Karpas-422 (cell line): ENCODE measurements around the gene SCRN3. TPM values are rescaled to one million over a fixed set of nuclear protein-coding genes. Genes with fewer than 3 reads are reported as not detected.
A peak's percentile ranks its signal among the peaks of the same experiment; 100 is the strongest.
"Not testable (repeated sequence)": the region's sequence is repeated elsewhere in the genome, so short reads cannot be mapped to it uniquely, and the experiment has no call there.

Experiments
- DNase-seq: peaks from one replicate; pipeline ENCODE4 v3.0.0-alpha.2; 2015
- H2AFZ ChIP-seq: fragments of 200-600 bp; sonication (generic); 2 replicates; pipeline ENCODE4 v1.6.1; 2014; ENCODE audit warnings: antibody characterized with exemption, low read length, mixed read lengths
- H3K27ac ChIP-seq: fragments of 200-600 bp; sonication (generic); 2 replicates; pipeline ENCODE4 v1.5.1; 2014; ENCODE audit warnings: mild to moderate bottlenecking, low read length, moderate library complexity
- H3K27me3 ChIP-seq: fragments of 200-600 bp; sonication (generic); 2 replicates; pipeline ENCODE4 v1.6.1; 2014; ENCODE audit warnings: low read length, mixed read lengths
- H3K36me3 ChIP-seq: fragments of 200-600 bp; sonication (generic); 2 replicates; pipeline ENCODE4 v1.6.1; 2014; ENCODE audit warnings: low read length, mixed read lengths; ENCODE audit not compliant: insufficient read depth
- H3K4me1 ChIP-seq: fragments of 200-600 bp; sonication (generic); 2 replicates; pipeline ENCODE4 v1.6.1; 2014; ENCODE audit warnings: mild to moderate bottlenecking, low read length, mixed read lengths
- H3K4me2 ChIP-seq: fragments of 200-600 bp; sonication (generic); 2 replicates; pipeline ENCODE4 v1.6.1; 2014; ENCODE audit warnings: low read length, low read depth, mild to moderate bottlenecking; ENCODE audit not compliant: poor library complexity, severe bottlenecking
- H3K4me3 ChIP-seq: fragments of 200-600 bp; sonication (generic); 2 replicates; pipeline ENCODE4 v1.5.1; 2014; ENCODE audit warnings: mild to moderate bottlenecking, antibody characterized with exemption, low read length, mixed read lengths
- H3K79me2 ChIP-seq: fragments of 200-600 bp; sonication (generic); 2 replicates; pipeline ENCODE4 v1.6.1; 2014; ENCODE audit warnings: mild to moderate bottlenecking, low read length, mixed read lengths
- H3K9ac ChIP-seq: fragments of 200-600 bp; sonication (generic); 2 replicates; pipeline ENCODE4 v1.6.0; 2014; ENCODE audit warnings: low read length
- H3K9me2 ChIP-seq: fragments of 200-600 bp; sonication (generic), shearing (Covaris generic); replicated peaks from 2 replicates; pipeline ENCODE4 v1.6.0; 2014; ENCODE audit warnings: mild to moderate bottlenecking, low read length, moderate library complexity; ENCODE audit not compliant: insufficient read depth
- H3K9me3 ChIP-seq: fragments of 300-700, 200-600 bp; sonication (generic); 2 replicates; pipeline ENCODE4 v1.6.1; 2014; ENCODE audit warnings: low read length, mixed read lengths
- H4K20me1 ChIP-seq: fragments of 200-600 bp; sonication (generic); 2 replicates; pipeline ENCODE4 v1.6.1; 2014; ENCODE audit warnings: mild to moderate bottlenecking, antibody characterized with exemption, low read length, low read depth; ENCODE audit not compliant: insufficient read depth
- total RNA-seq: library from RNA; depleted of rRNA; stranded (reverse); fragments of >200 nt; shearing (Covaris generic); gene quantifications from 2 replicates; pipeline ENCODE4 v1.2.3, GENCODE V29; 2014; ENCODE audit warnings: low replicate concordance

Gene SCRN3
- total RNA-seq, 1 experiment from 2014 or later, result 47.4 TPM

DNA sequence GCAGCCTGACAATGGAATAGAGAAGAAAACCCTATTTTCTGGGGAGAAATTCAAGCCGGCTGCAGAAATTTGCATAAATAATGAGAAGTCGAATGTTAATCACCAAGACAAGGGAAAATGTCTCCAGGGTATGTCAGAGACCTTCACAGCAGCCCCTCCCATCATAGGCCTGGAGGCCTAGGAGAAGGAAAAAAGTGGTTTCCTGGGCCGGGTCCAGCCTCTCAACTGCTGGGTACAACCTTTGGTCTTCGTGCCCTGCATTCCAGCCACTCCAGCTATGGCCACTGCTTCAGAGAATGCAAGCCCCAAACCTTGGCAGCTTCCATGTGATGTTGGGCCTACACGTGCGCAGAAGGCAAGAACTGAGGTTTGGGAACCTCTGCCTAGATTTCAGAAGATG lies 6.0 kb upstream of the SCRN3 start:
- Histone ChIP-seq H2AFZ (no peak overlapping the region), H3K9ac (no peak overlapping the region), H3K79me2 (peaks cover 84% of the 10 kb centered on the region), H3K9me3 (no peaks in the 10 kb centered on the region), H3K4me3 (no peak overlapping the region), H3K36me3 (peaks cover 43% of the 10 kb centered on the region), H3K27me3 (no peaks in the 10 kb centered on the region), H3K4me1 (peaks cover 19% of the 10 kb centered on the region), H3K4me2 (no peak overlapping the region), H3K27ac (no peak overlapping the region), H3K9me2 (no peaks in the 10 kb centered on the region), H4K20me1 (no peaks in the 10 kb centered on the region)
- no peak for DNase-seq

DNA sequence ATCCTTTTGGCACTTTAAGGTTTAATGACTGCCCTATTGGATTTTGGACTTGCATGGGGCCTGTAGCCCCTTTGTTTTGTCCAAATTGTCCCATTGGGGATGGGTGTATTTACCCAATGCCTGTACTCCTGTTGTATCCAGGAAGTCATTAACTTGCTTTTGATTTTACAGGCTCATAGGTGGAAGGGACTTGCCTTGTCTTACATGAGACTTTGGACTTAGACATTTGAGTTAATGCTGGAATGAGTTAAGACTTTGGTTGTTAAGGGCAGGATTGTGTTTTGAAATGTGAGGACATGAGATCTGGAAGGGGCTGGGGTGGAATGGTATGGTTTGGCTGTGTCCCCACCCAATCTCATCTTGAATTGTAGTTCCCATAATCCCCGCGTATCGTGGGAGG lies 5.2 kb upstream of the SCRN3 start:
- H3K9me2 ChIP-seq, H2AFZ ChIP-seq, H3K9me3 ChIP-seq, DNase-seq, H4K20me1 ChIP-seq, H3K9ac ChIP-seq, H3K27me3 ChIP-seq, H3K4me3 ChIP-seq, H3K4me2 ChIP-seq, H3K27ac ChIP-seq: not testable (repeated sequence)
- peaks cover 84% of the 10 kb centered on the region for H3K79me2 ChIP-seq
- peaks cover 21% of the 10 kb centered on the region for H3K4me1 ChIP-seq
- H3K36me3 ChIP-seq, result peaks cover 41% of the 10 kb centered on the region

DNA sequence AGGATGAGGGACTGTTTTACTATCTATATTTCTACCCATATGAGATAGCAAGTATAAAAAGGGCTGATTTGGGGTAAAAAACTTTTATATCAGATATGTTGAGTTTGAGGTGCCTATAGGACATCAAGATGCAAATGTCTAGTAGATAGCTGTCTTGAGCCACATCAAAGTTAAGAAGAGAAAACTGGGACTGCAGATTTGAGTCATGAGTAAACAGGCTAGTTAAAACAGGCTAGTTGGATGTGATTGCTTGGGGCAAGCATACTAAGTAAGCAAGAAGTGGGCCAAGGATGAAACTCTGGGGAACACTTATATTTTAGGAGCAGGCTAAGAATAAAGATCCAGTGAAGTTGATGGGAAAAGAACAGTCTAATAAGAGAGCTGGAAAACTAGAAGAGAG lies 2.8 kb upstream of the SCRN3 start:
- H3K79me2 ChIP-seq, result peaks cover 91% of the 10 kb centered on the region
- no peak overlapping the region for H3K27ac ChIP-seq
- H3K9me3 ChIP-seq, result no peaks in the 10 kb centered on the region
- H4K20me1 ChIP-seq, result no peaks in the 10 kb centered on the region
- H3K4me3 ChIP-seq, result no peak overlapping the region
- H3K36me3 ChIP-seq, result peaks cover 28% of the 10 kb centered on the region; the same call in 1 of the 2 replicates
- H2AFZ ChIP-seq, result no peak overlapping the region
- H3K4me1 ChIP-seq, result peaks cover 37% of the 10 kb centered on the region
- H3K9me2 ChIP-seq, result no peaks in the 10 kb centered on the region
- DNase-seq, result no peak
- H3K4me2 ChIP-seq, result peak overlapping the region; percentile 81
- no peaks in the 10 kb centered on the region for H3K27me3 ChIP-seq
- H3K9ac ChIP-seq, result no peak overlapping the region

DNA sequence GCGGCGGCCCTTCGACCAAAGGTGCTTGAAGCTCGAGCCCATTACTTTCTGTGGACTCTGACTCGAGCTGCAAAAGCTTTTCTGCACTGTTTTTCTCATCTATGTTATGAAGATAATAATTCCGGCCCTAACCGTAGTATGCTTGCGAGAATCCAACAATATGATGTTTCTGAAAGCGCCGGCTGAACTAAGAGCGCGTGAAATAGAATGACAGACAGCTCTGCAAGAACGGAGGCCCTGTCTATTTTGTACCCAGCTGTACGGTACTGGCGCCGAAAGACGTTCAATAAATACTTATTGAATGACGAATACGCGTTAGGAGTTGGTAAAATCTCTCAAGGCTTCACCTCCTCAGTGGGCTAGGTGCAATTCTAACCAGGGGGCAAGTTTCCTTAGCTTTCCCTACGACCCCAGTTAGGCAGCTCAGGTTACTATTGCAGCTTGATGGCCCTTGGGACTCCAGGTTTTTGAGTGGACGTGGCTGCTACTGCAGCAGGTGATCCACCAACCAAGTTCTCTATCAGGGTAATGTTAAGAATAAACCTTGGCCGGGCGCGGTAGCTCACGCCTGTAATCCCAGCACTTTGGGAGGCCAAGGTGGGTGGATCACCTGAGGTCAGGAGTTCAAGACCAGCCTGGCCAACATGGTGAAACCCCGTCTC lies 570 bp downstream of the SCRN3 start:
- H3K27ac ChIP-seq, result peak overlapping the region; percentile 48
- H4K20me1 ChIP-seq, result no peaks in the 10 kb centered on the region
- H3K9me2 ChIP-seq, result no peaks in the 10 kb centered on the region
- H3K9ac ChIP-seq, result peak overlapping the region; percentile 75
- H3K4me3 ChIP-seq, result peak overlapping the region; percentile 84
- peak; percentile 49 for DNase-seq
- H3K27me3 ChIP-seq, result no peaks in the 10 kb centered on the region
- peaks cover 16% of the 10 kb centered on the region; the same call in 1 of the 2 replicates for H3K36me3 ChIP-seq
- H2AFZ ChIP-seq, result peak overlapping the region; percentile 25; the same call in 1 of the 2 replicates
- peak overlapping the region; percentile 81 for H3K4me2 ChIP-seq
- peaks cover 42% of the 10 kb centered on the region for H3K4me1 ChIP-seq
- no peaks in the 10 kb centered on the region for H3K9me3 ChIP-seq
- H3K79me2 ChIP-seq, result peaks cover 64% of the 10 kb centered on the region

DNA sequence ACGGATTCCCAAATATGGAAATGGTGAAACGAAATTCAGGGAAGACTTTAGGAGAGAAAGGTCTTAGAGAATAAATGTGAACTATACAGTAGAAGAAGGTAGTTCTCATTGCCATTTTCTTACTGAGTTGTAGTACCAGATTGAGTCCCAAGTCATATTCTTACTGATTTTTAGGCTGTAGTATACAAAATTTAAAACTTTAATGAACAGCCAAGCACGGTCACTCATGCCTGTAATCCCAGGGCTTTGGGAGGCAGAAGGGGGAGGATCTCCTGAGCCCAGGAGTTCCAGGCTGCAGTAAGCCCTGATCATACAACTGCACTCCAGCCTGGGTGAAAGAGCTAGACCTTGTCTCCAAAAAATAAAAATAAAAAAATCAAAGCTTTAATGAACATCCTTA lies 2.2 kb downstream of the SCRN3 start:
- no peak for DNase-seq
- no peak overlapping the region for H3K9ac ChIP-seq
- H3K36me3 ChIP-seq, result peaks cover 11% of the 10 kb centered on the region; the same call in 1 of the 2 replicates
- H3K4me2 ChIP-seq, result peak overlapping the region; percentile 81
- no peak overlapping the region for H3K27ac ChIP-seq
- no peak overlapping the region for H2AFZ ChIP-seq
- H3K4me1 ChIP-seq, result peaks cover 41% of the 10 kb centered on the region
- H3K79me2 ChIP-seq, result peaks cover 47% of the 10 kb centered on the region
- H3K4me3 ChIP-seq, result no peak overlapping the region
- no peaks in the 10 kb centered on the region for H4K20me1 ChIP-seq
- no peaks in the 10 kb centered on the region for H3K9me3 ChIP-seq
- no peaks in the 10 kb centered on the region for H3K9me2 ChIP-seq
- H3K27me3 ChIP-seq, result no peaks in the 10 kb centered on the region

DNA sequence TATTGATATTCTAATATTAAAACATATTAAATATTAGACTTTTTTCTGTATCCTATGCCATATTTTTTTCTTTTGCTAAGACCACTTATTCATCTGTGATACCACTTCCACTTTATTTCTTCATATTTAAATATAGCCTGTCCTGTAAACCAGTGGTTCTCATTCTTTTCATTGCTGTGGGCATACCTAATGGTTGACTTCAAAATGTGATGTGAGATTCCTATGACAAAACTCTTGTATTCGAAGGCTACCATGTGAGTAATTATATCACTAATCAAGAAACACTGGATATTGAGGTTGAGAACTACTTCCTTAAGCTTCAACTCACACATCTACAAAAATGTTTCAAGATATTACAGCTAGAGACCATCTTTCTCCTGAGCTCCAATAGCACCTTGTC lies 3.6 kb downstream of the SCRN3 start:
- Histone ChIP-seq H3K9me3 (no peaks in the 10 kb centered on the region), H3K27ac (0 out of 2 replicates have a peak overlapping the region, but pooled peaks have one; percentile 10), H2AFZ (0 out of 2 replicates have a peak overlapping the region, but pooled peaks have one; percentile 22), H3K36me3 (peaks cover 18% of the 10 kb centered on the region), H3K9me2 (no peaks in the 10 kb centered on the region), H3K9ac (no peak overlapping the region), H3K4me2 (peak overlapping the region; percentile 4), H3K27me3 (no peaks in the 10 kb centered on the region), H4K20me1 (no peaks in the 10 kb centered on the region), H3K79me2 (peaks cover 33% of the 10 kb centered on the region), H3K4me3 (no peak overlapping the region), H3K4me1 (peaks cover 27% of the 10 kb centered on the region)
- no peak for DNase-seq

DNA sequence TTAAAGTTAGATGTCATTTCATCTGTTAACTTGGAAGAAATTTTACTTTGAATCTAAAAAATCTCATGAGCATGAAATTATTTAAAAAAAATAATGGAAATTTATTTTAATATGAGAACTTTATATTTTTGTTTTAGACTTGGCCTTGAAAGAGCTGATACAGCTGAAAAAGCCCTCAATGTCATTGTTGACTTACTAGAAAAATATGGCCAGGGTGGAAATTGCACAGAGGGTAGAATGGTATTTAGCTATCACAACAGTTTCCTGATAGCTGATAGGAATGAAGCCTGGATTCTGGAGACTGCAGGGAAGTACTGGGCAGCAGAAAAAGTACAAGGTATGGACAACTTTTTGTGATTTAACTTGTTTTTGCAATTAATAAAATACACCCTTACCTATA lies 5.3 kb downstream of the SCRN3 start:
- H3K27ac ChIP-seq, result no peak overlapping the region
- no peaks in the 10 kb centered on the region for H3K9me3 ChIP-seq
- no peak for DNase-seq

DNA sequence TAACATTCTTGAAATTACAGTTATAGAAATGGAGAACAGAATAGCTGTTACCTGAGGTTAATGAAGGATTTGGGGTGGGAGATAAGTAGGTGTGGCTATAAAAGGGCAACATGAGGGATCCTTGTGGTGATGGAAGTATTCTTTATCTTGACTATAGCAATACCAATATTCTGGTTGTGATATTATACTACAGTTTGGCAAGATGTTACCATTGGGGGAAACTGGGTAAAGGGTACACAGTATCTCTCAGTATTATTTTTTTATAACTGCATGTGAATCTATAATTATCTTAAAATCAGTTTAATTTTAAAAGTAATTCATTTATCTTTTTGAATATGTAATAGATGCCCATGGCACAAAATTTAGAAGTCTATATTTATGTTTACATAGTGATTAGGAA lies 8.1 kb downstream of the SCRN3 start:
- H3K27ac ChIP-seq, result no peak overlapping the region
- H3K9me3 ChIP-seq, result no peaks in the 10 kb centered on the region
- H2AFZ ChIP-seq, result no peak overlapping the region
- no peaks in the 10 kb centered on the region for H3K27me3 ChIP-seq
- DNase-seq, result no peak
- no peaks in the 10 kb centered on the region for H4K20me1 ChIP-seq
- H3K9me2 ChIP-seq, result no peaks in the 10 kb centered on the region
- no peak overlapping the region for H3K4me3 ChIP-seq
- H3K9ac ChIP-seq, result no peak overlapping the region
- H3K79me2 ChIP-seq, result no peaks in the 10 kb centered on the region
- H3K36me3 ChIP-seq, result peaks cover 18% of the 10 kb centered on the region
- H3K4me2 ChIP-seq, result no peak overlapping the region
- H3K4me1 ChIP-seq, result peaks cover 2% of the 10 kb centered on the region

More for the DNA sequence above, 5.3 kb downstream of the SCRN3 start:
- Histone ChIP-seq H3K4me3 (no peak overlapping the region), H3K9ac (no peak overlapping the region), H3K4me1 (peaks cover 21% of the 10 kb centered on the region), H2AFZ (no peak overlapping the region), H3K9me2 (no peaks in the 10 kb centered on the region), H3K79me2 (peaks cover 17% of the 10 kb centered on the region), H3K36me3 (peaks cover 18% of the 10 kb centered on the region), H3K4me2 (no peak overlapping the region), H3K27me3 (no peaks in the 10 kb centered on the region), H4K20me1 (no peaks in the 10 kb centered on the region)
